HG03442 (cell line): ENCODE data around the gene GALNT9.

Source experiments
- ATAC-seq: cut with Tn5 transposase; IDR thresholded peaks from one replicate; pipeline ENCODE4 v1.9.1; 2021; ENCODE audit warnings: mild to moderate bottlenecking, moderate library complexity; ENCODE audit not compliant: unreplicated experiment

Gene GALNT9

GRCh38 chr12:132174015-132174838 lies 155.2 kb downstream of the GALNT9 start:
- ATAC-seq = no peak

- no peak for ATAC-seq
Observed at GRCh38 chr12:132173135-132174014, 156.0 kb downstream of the GALNT9 start.

GRCh38 chr12:132172619-132173018 lies 156.8 kb downstream of the GALNT9 start:
- ATAC-seq = no peak

- no peak for ATAC-seq
Observed at GRCh38 chr12:132171968-132172521, 157.3 kb downstream of the GALNT9 start.

- no peak for ATAC-seq
Observed at GRCh38 chr12:132171293-132171967, 158.0 kb downstream of the GALNT9 start.

- no peak for ATAC-seq
Observed at GRCh38 chr12:132170637-132171292, 158.6 kb downstream of the GALNT9 start.

- ATAC-seq = no peak
Observed at GRCh38 chr12:132170094-132170636, 159.2 kb downstream of the GALNT9 start.

- ATAC-seq = no peak
Observed at GRCh38 chr12:132169376-132169775, 160.0 kb downstream of the GALNT9 start.

GRCh38 chr12:132168311-132169031 lies 160.9 kb downstream of the GALNT9 start:
- ATAC-seq = no peak

GRCh38 chr12:132167611-132168310 lies 161.6 kb downstream of the GALNT9 start:
- ATAC-seq = no peak

GRCh38 chr12:132166801-132167591 lies 162.4 kb downstream of the GALNT9 start:
- no peak for ATAC-seq

- no peak for ATAC-seq
Observed at GRCh38 chr12:132166093-132166492, 163.3 kb downstream of the GALNT9 start.

- no peak for ATAC-seq
Observed at GRCh38 chr12:132165584-132165983, 163.8 kb downstream of the GALNT9 start.

- ATAC-seq = no peak
Observed at GRCh38 chr12:132164426-132164825, 165.0 kb downstream of the GALNT9 start.

GRCh38 chr12:132163911-132164288 lies 165.5 kb downstream of the GALNT9 start:
- ATAC-seq = no peak

GRCh38 chr12:132163041-132163910 lies 166.1 kb downstream of the GALNT9 start:
- ATAC-seq = no peak

GRCh38 chr12:132162508-132163031 lies 166.8 kb downstream of the GALNT9 start:
- ATAC-seq = no peak
